Liver (tissue), 3 donors: ENCODE results near the gene RELA.

ENCODE experiments used
- TAF1 ChIP-seq: conservative IDR thresholded peaks from 2 replicates; pipeline ENCODE4 v1.6.1; 2016; ENCODE audit warnings: antibody characterized with exemption, mild to moderate bottlenecking
- TF ChIP-seq, protein P1 (sequence below): fragments of 150-350 bp; IDR thresholded peaks from 2 replicates; pipeline ENCODE4 v1.5.1; 2017; ENCODE audit warnings: improper control_type of control experiment, low read depth, low read length; ENCODE audit not compliant: missing input control
- donor health status: healthy.
- donor health status: healthy.

DNA sequence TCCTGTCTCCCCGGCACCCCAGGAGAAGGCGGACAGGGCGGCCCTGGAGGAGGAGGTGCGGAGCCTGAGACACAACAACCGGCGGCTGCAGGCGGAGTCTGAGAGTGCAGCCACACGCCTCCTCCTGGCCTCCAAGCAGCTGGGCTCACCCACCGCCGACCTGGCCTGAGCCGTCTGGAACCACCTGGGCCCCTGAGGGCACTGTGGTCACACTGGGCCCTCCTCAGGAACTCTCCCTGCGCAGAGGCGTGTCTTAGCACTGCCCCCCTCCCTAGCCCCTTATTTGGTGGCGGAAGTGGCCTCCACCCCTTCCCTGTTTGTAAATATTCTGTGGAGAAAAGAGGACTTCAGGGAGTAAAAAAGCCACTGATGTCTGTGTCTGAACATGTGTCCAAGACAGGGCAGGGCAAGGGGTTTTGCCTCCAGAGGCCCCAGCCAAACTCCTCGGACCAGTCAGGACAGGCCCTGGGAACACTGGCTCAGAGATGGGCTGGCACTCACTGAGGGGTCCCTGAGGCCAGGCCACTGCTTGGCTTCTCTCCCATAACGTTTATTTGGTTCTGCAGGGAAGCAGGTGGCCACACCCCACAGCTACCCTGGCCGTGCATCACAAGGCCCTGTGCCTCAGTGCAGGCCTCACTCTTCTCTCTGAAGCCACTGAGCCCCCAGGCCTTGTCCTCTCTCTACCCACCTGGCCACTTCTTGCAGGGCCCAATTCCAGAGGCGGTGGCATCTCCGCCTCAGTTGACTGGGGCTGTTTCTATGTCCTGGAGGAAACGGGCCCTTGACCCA lies 12.0 kb downstream of the RELA start:
- TF ChIP-seq, protein P1, sequence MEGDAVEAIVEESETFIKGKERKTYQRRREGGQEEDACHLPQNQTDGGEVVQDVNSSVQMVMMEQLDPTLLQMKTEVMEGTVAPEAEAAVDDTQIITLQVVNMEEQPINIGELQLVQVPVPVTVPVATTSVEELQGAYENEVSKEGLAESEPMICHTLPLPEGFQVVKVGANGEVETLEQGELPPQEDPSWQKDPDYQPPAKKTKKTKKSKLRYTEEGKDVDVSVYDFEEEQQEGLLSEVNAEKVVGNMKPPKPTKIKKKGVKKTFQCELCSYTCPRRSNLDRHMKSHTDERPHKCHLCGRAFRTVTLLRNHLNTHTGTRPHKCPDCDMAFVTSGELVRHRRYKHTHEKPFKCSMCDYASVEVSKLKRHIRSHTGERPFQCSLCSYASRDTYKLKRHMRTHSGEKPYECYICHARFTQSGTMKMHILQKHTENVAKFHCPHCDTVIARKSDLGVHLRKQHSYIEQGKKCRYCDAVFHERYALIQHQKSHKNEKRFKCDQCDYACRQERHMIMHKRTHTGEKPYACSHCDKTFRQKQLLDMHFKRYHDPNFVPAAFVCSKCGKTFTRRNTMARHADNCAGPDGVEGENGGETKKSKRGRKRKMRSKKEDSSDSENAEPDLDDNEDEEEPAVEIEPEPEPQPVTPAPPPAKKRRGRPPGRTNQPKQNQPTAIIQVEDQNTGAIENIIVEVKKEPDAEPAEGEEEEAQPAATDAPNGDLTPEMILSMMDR, result no peak
- no peak for TF ChIP-seq TAF1
